IPS-20b (cell line): ENCODE measurements around the gene IQGAP3.

Experiments
- H3K27ac ChIP-seq: one replicate; pipeline ENCODE4 v1.5.1; 2013; ENCODE audit warnings: low read length
- H3K27me3 ChIP-seq: 2 replicates; pipeline ENCODE4 v1.6.1; 2013; ENCODE audit warnings: mild to moderate bottlenecking, low read length, inconsistent platforms; ENCODE audit not compliant: insufficient read depth
- H3K36me3 ChIP-seq: 2 replicates; pipeline ENCODE4 v1.6.1; 2013; ENCODE audit warnings: low read depth, mild to moderate bottlenecking, inconsistent platforms, low read length, moderate library complexity; ENCODE audit not compliant: insufficient read depth
- H3K4me1 ChIP-seq: 2 replicates; pipeline ENCODE4 v1.6.1; 2013; ENCODE audit warnings: mild to moderate bottlenecking, control low read depth, inconsistent platforms, low read length, moderate library complexity; ENCODE audit not compliant: insufficient read depth
- H3K4me3 ChIP-seq: 2 replicates; pipeline ENCODE4 v1.5.1; 2013; ENCODE audit warnings: mild to moderate bottlenecking, low read length, inconsistent platforms
- H3K9ac ChIP-seq: 2 replicates; pipeline ENCODE4 v1.6.1; 2013; ENCODE audit warnings: low read depth, mild to moderate bottlenecking, inconsistent platforms, low read length, moderate library complexity
- H3K9me3 ChIP-seq: 2 replicates; pipeline ENCODE4 v1.6.1; 2013; ENCODE audit warnings: mild to moderate bottlenecking, low read depth, low read length, inconsistent platforms; ENCODE audit not compliant: insufficient read depth

The IQGAP3 gene

GRCh38 chr1:156504821-156505678 lies 67.3 kb downstream of the IQGAP3 start:
- Histone ChIP-seq H3K27me3 (no peaks in the 10 kb centered on the region; the same call in 1 of the 2 replicates), H3K27ac (peak overlapping the region; percentile 65), H3K4me1 (peaks cover 20% of the 10 kb centered on the region), H3K4me3 (peak overlapping the region; percentile 60; the same call in 1 of the 2 replicates), H3K9ac (peak overlapping the region; percentile 47; the same call in 1 of the 2 replicates), H3K36me3 (no peaks in the 10 kb centered on the region), H3K9me3 (no peaks in the 10 kb centered on the region)

- peak overlapping the region; percentile 60; the same call in 1 of the 2 replicates for H3K4me3 ChIP-seq
- H3K27ac ChIP-seq: peak overlapping the region; percentile 65
- H3K9me3 ChIP-seq: no peaks in the 10 kb centered on the region
- no peaks in the 10 kb centered on the region; the same call in 1 of the 2 replicates for H3K27me3 ChIP-seq
- peak overlapping the region; percentile 47; the same call in 1 of the 2 replicates for H3K9ac ChIP-seq
- peaks cover 20% of the 10 kb centered on the region for H3K4me1 ChIP-seq
- no peaks in the 10 kb centered on the region for H3K36me3 ChIP-seq
These were observed 67.9 kb downstream of the IQGAP3 start for GRCh38 chr1:156504438-156504813.

- no peaks in the 10 kb centered on the region for H3K9me3 ChIP-seq
- 0 out of 2 replicates have a peak overlapping the region, but pooled peaks have one; percentile 8 for H3K4me3 ChIP-seq
- peak overlapping the region; percentile 65 for H3K27ac ChIP-seq
- peaks cover 21% of the 10 kb centered on the region for H3K4me1 ChIP-seq
- no peaks in the 10 kb centered on the region; the same call in 1 of the 2 replicates for H3K27me3 ChIP-seq
- H3K9ac ChIP-seq: peak overlapping the region; percentile 47; the same call in 1 of the 2 replicates
- H3K36me3 ChIP-seq: no peaks in the 10 kb centered on the region
These were observed 68.5 kb downstream of the IQGAP3 start for GRCh38 chr1:156503698-156504437.

- H3K27ac ChIP-seq: no peak overlapping the region
- H3K9me3 ChIP-seq: no peaks in the 10 kb centered on the region
- H3K27me3 ChIP-seq: no peaks in the 10 kb centered on the region; the same call in 1 of the 2 replicates
- H3K9ac ChIP-seq: peak overlapping the region; percentile 66; the same call in 1 of the 2 replicates
- no peaks in the 10 kb centered on the region for H3K36me3 ChIP-seq
- H3K4me3 ChIP-seq: peak overlapping the region; percentile 4; the same call in 1 of the 2 replicates
- H3K4me1 ChIP-seq: peaks cover 28% of the 10 kb centered on the region
These were observed 69.3 kb downstream of the IQGAP3 start for GRCh38 chr1:156502894-156503697.

GRCh38 chr1:156502391-156502893 lies 69.9 kb downstream of the IQGAP3 start:
- Histone ChIP-seq H3K9ac (peak overlapping the region; percentile 66; the same call in 1 of the 2 replicates), H3K36me3 (no peaks in the 10 kb centered on the region), H3K4me3 (peak overlapping the region; percentile 4; the same call in 1 of the 2 replicates), H3K4me1 (peaks cover 33% of the 10 kb centered on the region), H3K9me3 (no peaks in the 10 kb centered on the region), H3K27me3 (no peaks in the 10 kb centered on the region; the same call in 1 of the 2 replicates), H3K27ac (no peak overlapping the region)

GRCh38 chr1:156500793-156501506 lies 71.4 kb downstream of the IQGAP3 start:
- Histone ChIP-seq H3K9me3 (no peaks in the 10 kb centered on the region), H3K27ac (peak overlapping the region; percentile 74), H3K4me3 (peak overlapping the region; percentile 87; the same call in 1 of the 2 replicates), H3K9ac (peak overlapping the region; percentile 86; the same call in 1 of the 2 replicates), H3K4me1 (peaks cover 44% of the 10 kb centered on the region), H3K27me3 (no peaks in the 10 kb centered on the region; the same call in 1 of the 2 replicates), H3K36me3 (no peaks in the 10 kb centered on the region)

GRCh38 chr1:156500543-156500792 lies 71.9 kb downstream of the IQGAP3 start, which contains the start of gene MEF2D:
MEF2D (minus strand) TSS chr1:156500775; CDS start chr1:156483292, 17,483 bp downstream.
- H3K4me1 ChIP-seq: peaks cover 44% of the 10 kb centered on the region
- H3K4me3 ChIP-seq: peak within 1 kb of the TSS; percentile 87
- H3K27me3 ChIP-seq: no peaks in the 10 kb centered on the region; the same call in 1 of the 2 replicates
- H3K9ac ChIP-seq: peak within 1 kb of the TSS; percentile 86; the same call in 1 of the 2 replicates
- no peaks in the 10 kb centered on the region for H3K9me3 ChIP-seq
- peak within 1 kb of the TSS; percentile 74 for H3K27ac ChIP-seq
- H3K36me3 ChIP-seq: no peaks in the 10 kb centered on the region

- Histone ChIP-seq H3K9ac (peak overlapping the region; percentile 80; the same call in 1 of the 2 replicates), H3K4me1 (peaks cover 44% of the 10 kb centered on the region)
These were observed 72.4 kb downstream of the IQGAP3 start for GRCh38 chr1:156499842-156500542.

GRCh38 chr1:156499194-156499841 lies 73.0 kb downstream of the IQGAP3 start:
- Histone ChIP-seq H3K9ac (peak overlapping the region; percentile 54; the same call in 1 of the 2 replicates), H3K4me3 (peak overlapping the region; percentile 87), H3K36me3 (no peaks in the 10 kb centered on the region), H3K27me3 (no peaks in the 10 kb centered on the region; the same call in 1 of the 2 replicates), H3K27ac (no peak overlapping the region), H3K9me3 (no peaks in the 10 kb centered on the region), H3K4me1 (peaks cover 40% of the 10 kb centered on the region)

More at GRCh38 chr1:156499842-156500542, 72.4 kb downstream of the IQGAP3 start:
- H3K36me3 ChIP-seq: no peaks in the 10 kb centered on the region
- H3K4me3 ChIP-seq: peak overlapping the region; percentile 87
- no peaks in the 10 kb centered on the region; the same call in 1 of the 2 replicates for H3K27me3 ChIP-seq
- H3K9me3 ChIP-seq: no peaks in the 10 kb centered on the region
- H3K27ac ChIP-seq: no peak overlapping the region
